ENCODE measurements around the gene PSRC1.
"Not testable (repeated sequence)": the region's sequence is repeated elsewhere in the genome, so short reads cannot be mapped to it uniquely, and the experiment has no call there.

The PSRC1 gene

DNA sequence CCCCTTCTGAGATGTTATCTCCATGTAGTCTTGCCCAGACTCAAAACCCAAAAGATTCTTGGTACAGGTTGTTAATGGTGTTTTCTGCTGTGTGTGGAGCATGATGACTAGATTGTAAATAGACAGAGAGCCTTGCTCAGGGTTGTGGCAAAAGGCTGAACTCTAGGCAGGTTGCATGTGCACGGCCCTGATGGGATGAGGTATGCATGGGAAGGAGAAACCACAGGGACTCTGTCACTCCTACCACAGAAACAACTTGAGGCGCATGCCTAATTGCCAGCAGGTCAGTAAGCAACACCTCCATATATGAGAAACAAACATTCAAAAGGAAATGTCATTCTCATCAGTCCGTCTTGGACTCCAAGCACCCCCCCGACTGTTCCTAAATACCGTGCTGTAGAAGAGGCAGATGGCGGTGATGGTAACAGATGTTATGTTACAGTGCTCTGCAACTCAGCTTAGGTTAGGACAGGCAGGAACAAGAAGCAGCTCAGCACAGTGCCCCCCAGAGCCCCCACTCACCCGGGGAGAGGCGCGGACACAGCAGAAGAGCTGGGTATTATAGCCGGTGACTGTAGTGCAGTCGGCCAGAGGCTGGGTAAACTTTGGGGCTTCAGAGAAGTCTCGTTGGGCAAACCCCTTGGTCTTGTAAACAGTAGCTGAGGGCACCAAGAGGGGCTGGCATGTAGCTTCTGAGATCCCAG is 12.9 kb upstream of the PSRC1 start:
- DNase-seq, result no peak

GRCh38 chr1:109294481-109294880 is 11.5 kb upstream of the PSRC1 start:
- DNase-seq, result no peak

GRCh38 chr1:109293026-109293425 is 10.1 kb upstream of the PSRC1 start:
- no peak for DNase-seq

- no peak for DNase-seq
Observed at GRCh38 chr1:109292364-109292763, 9.4 kb upstream of the PSRC1 start.

GRCh38 chr1:109290998-109291397 is 8.1 kb upstream of the PSRC1 start:
- DNase-seq, result no peak

- DNase-seq, result no peak
Observed at GRCh38 chr1:109290137-109290536, 7.2 kb upstream of the PSRC1 start.

- DNase-seq, result not testable (repeated sequence)
Observed at GRCh38 chr1:109286762-109287161, 3.8 kb upstream of the PSRC1 start.

DNA sequence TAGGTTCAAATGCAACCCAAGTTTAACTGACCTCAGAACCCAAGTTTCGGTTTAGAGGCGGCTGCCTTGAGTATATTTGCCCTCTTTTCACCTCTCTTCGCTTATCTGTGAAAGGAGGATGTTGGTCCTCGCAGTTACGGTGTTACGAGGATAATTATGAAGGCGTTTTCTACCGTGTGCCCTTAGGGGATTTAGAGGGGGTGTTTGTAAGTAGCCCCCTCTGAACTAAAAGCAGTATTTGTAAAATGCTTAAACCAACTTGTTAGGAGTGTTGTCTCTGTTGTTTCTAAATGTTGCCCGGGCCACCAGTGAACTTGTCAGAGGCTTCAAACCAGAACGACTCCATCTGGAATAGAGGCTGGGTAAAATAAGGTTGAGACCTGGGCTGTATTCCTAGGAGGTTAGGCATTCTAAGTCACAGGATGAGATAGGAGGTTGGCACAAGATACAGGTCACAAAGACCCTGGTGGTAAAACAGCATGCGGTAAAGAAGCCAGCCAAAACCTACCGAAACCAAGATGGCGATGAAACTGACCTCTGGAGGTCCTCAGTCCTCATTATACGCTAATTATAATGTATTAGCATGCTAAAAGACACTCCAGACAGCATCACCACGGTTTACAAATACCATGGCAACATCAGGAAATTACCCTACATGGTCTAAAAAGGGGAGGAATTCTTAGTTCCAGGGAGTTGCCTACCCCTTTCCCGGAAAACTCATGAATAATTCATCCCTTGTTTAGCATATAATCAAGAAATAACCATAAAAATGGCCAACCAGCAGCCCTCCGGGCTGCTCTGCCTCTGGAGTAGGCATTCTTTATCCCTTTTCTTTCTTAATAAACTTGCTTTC is 1.0 kb upstream of the PSRC1 start:
- peak; percentile 42 for DNase-seq

DNA sequence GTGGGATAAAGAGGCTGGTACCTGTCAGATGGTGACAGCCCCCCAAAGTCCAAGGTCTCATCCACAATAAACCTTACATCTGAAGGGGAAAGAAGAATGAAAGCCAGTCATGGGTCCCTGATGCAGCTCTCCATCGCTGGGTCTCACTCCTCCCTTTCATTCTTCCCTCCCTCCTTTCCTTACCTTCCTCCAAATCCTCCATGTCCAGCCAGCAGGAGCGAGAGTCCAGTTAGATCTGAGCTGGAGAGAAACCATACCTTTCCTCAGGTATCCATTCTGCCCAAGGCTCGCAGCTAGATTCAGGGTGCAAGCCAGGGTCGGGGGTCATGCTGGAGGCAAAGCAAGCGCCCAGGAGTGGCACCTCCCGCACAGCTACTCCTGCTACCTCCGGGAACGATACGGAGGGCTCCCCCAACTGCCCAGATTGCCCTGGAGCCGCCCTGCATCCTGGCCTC is 421 bp downstream of the PSRC1 start:
- DNase-seq, result peak; percentile 53

- no peak for DNase-seq
Observed at GRCh38 chr1:109281680-109282496, 1.1 kb downstream of the PSRC1 start.

- DNase-seq, result no peak
Observed at GRCh38 chr1:109280862-109281261, 2.1 kb downstream of the PSRC1 start.

GRCh38 chr1:109279615-109280278 is 3.2 kb downstream of the PSRC1 start:
- no peak for DNase-seq

DNA sequence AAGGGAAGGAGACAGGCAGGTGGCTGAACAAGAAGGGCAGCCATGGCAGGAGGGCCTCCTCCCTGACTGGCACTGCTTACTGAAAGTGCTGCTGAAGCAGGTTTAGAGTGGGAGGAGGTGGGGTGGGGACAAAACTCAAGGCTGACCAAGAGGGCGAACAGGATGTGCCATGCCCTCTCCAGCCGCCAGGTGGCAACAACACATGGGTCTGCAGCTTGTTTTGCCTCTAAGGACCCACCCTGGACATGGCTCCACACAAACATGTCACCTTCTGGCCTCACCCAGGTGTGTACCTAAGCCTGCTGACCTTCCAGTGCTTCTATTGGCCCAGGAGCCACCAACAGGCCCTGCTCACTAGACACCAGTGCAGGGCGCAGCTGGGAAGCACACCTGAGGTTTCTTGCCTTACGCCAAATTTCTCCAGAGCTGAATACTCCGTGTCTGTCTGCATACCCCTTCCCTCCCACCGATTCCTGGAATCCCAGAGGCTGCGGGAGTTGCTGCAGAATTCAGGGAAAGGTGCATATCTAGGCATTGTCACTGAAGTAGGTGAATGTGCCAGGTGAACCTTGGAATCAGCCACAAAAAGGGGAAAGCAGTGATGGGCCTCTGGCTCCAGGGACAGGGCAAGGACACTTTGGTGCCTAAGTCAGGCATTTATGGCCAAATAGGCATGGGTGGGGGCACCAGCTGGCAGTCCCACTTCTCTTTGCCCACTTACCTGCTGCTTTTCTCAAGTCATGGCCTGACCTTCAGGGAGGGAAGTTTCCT is 5.3 kb downstream of the PSRC1 start:
- DNase-seq, result peak; percentile 76

DNA sequence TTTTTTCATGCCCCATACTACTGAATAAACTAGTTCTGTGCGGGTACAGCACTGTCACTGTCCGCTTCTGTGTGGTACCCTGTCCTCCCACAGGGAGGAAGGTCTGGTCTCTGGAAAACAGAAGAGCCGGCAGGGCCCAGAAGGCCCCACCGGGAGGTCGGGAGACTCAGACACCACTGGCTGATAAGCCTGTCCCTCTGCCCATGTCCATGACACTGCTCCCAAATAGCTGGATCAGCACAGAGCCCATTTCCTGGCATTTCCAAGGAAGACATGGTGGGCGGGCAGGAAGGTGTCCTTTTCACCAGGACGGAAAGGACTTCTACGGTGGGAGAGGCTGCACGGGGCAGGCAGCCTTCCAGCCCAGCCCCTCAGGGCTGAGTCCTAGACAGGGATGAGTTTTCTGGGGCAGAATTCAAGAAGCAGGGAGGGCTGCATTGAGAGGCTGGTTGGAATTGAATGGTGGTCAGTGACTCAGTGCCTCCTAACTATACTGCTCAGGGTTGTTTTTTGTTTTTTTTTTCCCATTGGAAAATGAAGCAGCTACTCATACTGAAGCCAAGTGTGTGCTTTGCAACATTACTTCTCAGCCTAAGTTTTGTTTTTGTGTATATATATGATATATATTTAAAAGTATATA is 7.1 kb downstream of the PSRC1 start:
- no peak for DNase-seq

- peak; percentile 67 for DNase-seq
Observed at GRCh38 chr1:109274533-109275476, 8.1 kb downstream of the PSRC1 start.

DNA sequence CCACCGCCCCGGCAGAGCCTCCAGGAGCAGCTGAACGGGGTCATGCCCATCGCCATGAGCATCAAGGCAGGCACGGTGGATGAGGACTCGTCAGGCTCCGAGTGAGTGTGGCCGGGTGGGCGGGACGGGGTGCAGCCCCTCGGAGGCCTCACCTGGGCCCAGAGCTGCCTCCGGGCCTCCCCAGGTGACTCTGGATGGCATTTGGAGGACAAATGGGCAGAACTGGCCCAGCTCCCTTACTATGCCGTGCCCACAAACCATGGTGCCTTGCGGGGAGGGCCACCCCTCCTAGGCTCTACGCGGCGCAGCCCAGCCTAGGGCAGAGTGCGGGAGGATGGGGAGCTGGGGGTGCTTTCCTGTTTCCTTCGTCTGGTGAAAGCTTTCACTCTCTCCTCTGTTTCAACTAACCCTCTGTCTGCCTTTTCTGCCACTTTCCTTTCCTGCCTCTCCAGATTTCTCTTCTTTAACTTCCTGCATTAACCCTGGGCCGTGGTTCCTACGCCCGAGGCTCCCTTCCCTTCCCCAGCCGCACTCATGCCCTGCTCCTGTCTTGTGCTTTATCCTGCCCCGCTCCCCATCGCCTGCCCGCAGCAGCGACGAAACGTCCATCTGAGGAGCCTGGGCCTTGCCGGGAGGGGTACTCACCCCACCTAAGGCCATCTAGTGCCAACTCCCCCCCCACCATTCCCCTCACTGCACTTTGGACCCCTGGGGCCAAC is 9.2 kb downstream of the PSRC1 start:
- DNase-seq, result no peak

- no peak for DNase-seq
Observed at GRCh38 chr1:109272831-109273547, 10.0 kb downstream of the PSRC1 start.

GRCh38 chr1:109272021-109272799 is 10.7 kb downstream of the PSRC1 start:
- DNase-seq, result no peak
